ENCODE results near the gene EPHA6.

EPHA6 gene

DNA sequence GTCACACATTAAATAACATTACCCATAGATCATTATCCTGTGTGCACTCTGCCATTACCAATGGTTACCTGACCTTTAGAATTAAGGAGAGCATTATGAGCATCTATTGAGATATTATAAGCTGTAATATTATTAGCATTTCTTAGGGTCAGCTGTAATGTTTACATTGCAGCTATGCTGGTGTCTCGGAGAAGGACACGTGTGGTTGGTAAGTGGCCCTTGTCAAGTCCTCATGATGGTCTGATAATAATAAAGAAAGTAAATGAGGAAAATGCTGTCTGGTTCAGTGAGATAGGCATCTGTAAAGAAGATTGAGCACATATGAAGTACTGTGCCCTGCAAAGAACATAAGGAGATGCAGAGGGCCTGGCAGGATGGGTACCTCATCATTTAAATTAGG lies 878.4 kb downstream of the EPHA6 start:
- TF ChIP-seq, protein P1, sequence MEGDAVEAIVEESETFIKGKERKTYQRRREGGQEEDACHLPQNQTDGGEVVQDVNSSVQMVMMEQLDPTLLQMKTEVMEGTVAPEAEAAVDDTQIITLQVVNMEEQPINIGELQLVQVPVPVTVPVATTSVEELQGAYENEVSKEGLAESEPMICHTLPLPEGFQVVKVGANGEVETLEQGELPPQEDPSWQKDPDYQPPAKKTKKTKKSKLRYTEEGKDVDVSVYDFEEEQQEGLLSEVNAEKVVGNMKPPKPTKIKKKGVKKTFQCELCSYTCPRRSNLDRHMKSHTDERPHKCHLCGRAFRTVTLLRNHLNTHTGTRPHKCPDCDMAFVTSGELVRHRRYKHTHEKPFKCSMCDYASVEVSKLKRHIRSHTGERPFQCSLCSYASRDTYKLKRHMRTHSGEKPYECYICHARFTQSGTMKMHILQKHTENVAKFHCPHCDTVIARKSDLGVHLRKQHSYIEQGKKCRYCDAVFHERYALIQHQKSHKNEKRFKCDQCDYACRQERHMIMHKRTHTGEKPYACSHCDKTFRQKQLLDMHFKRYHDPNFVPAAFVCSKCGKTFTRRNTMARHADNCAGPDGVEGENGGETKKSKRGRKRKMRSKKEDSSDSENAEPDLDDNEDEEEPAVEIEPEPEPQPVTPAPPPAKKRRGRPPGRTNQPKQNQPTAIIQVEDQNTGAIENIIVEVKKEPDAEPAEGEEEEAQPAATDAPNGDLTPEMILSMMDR (conservative IDR thresholded peaks at IDR 0.05; ENCODE audit: low read length) = no peak
- no peak overlapping the region for H3K4me3 ChIP-seq (ENCODE audit: low read length)
- no peak for DNase-seq (ENCODE audit: low read depth)

DNA sequence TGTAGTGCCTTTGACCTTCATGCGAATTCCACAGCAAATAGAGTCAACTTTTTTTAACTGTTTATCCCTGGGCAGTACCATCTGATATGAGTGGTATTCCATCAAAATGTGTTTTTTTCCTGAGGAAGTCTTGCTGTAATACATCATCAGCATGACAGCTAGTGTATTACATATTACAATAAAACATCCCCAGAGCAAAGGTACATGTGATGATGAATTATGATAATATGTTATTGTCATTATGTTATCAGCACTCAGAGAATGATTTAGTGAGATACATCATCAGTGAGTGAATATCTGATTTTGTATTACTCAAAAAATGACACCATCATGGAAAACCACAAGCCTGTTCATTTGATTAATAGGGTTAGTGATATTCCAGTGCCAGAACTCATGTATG lies 880.5 kb downstream of the EPHA6 start:
- no peak for DNase-seq (ENCODE audit: low read depth)
- H3K4me3 ChIP-seq (ENCODE audit: low read length) = no peak overlapping the region
- TF ChIP-seq, protein P1 (conservative IDR thresholded peaks at IDR 0.05; ENCODE audit: low read length) = no peak

DNA sequence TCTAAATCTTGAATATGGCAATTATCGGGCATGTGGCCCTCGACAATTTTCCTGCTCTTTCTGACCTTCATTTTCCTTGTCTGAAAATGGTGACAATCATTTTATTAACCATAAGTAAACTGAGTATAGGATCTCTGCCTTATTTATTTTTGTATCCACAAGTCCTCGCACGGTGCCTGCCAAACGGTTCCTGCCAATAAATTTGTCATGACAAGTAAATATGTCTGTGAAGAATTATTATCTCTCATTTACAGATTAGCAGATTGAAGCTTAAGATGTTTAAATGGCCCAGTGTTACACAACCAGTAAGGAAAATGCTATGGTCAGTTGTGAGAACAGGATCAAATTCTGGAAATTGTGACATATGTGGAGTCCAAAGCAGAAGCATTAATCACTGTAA lies 884.3 kb downstream of the EPHA6 start:
- TF ChIP-seq, protein P1 (conservative IDR thresholded peaks at IDR 0.05; ENCODE audit: low read length) = no peak
- DNase-seq (ENCODE audit: low read depth) = no peak

DNA sequence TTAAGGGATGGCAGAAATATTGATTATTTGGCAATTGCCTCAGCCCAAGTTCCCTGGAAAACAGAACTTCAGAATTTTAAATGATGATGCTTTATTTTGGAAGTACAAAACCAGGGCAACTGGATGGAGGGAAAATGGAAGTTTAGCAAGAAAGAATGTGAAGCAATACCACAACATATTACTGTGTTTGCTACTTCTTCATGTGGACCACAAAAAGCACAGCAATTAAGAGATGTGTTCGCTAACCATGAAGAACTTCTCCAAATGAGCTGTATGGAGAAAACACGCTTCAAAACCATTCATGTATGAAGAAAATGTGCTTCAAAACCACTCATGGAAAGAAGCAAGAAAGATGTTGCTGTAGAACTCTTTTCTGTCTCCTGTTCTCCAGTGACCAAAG lies 885.5 kb downstream of the EPHA6 start:
- DNase-seq (ENCODE audit: low read depth) = no peak
- H3K4me3 ChIP-seq (ENCODE audit: low read length) = no peak overlapping the region
- TF ChIP-seq, protein P1 (conservative IDR thresholded peaks at IDR 0.05; ENCODE audit: low read length) = no peak

More for the DNA sequence above, 884.3 kb downstream of the EPHA6 start:
- no peak overlapping the region for H3K4me3 ChIP-seq (ENCODE audit: low read length)

DNA sequence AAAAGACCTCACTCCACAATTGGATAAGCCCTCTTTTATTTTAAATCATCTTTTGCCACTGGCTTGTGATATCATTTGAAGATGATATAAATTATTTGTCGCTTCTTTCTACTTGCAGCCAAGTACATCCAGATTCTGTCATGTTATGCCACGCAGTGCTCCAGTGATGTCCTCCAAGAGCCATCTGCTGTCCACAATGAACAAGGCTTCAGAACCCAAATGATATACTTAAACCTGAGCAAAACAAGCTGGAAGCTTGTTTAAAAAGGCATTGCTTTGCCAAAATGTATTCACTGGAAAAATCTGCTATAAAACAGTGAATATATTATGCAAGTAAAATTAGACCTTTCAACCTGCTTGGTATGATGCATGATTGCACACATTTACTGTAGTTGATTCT lies 891.4 kb downstream of the EPHA6 start:
- DNase-seq (ENCODE audit: low read depth) = no peak

DNA sequence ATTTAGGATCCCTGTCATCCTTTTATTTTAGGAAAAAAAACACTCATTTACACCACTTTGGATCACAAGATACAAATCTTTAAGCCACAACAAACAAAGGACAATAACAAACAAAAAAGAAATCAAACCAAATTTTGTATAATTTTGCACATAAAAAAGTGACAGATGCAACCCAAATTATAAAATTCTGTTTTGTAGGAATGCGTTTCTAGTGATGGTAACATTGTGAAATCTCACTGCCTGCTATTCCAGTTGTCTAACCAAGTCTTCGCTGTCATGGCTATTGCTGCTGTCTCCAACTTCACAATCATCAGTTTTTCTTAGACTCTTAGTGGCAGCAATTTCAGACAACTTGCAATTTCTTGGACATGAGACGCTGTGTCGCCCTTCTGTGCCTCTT lies 891.8 kb downstream of the EPHA6 start:
- TF ChIP-seq, protein P1 (conservative IDR thresholded peaks at IDR 0.05; ENCODE audit: low read length) = no peak
- DNase-seq (ENCODE audit: low read depth) = no peak

More for the DNA sequence above, 891.4 kb downstream of the EPHA6 start:
- TF ChIP-seq, protein P1 (conservative IDR thresholded peaks at IDR 0.05; ENCODE audit: low read length) = no peak
- H3K4me3 ChIP-seq (ENCODE audit: low read length) = no peak overlapping the region

DNA sequence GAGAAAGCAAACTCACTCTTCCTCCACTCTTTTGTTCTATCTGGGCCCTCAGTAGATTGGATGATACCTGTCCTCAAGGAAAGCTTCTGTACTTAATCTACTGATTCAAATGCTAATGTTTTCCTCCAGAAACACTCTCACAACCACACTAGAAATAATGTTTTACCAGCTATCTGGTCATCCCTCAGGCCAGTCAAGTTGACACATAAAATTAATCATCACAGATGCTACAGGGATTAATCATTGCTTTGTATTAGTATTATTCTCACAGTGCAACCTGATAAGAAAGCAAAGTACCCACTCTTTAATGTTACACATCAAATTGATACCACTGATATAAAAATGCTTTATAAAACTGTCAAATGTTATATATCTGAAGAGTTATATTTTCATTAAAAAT lies 897.3 kb downstream of the EPHA6 start:
- no peak overlapping the region for H3K4me3 ChIP-seq (ENCODE audit: low read length)
- DNase-seq (ENCODE audit: low read depth) = no peak
- TF ChIP-seq, protein P1 (conservative IDR thresholded peaks at IDR 0.05; ENCODE audit: low read length) = no peak

More for the DNA sequence above, 891.8 kb downstream of the EPHA6 start:
- no peak overlapping the region for H3K4me3 ChIP-seq (ENCODE audit: low read length)
